Brain microvascular endothelial cell (primary cell): ENCODE results near the gene AGPAT2.

ENCODE experiments used
- DNase-seq: peaks from one replicate; pipeline ENCODE4 v3.0.0-alpha.2; 2020
- H3K27ac ChIP-seq: fragments of 250-450 bp; sonication (Bioruptor Pico); 2 replicates; pipeline ENCODE4 v1.5.1; 2020; ENCODE audit warnings: mild to moderate bottlenecking, moderate library complexity
- H3K27me3 ChIP-seq: fragments of 250-450 bp; sonication (Bioruptor Pico); replicated peaks from 2 replicates; pipeline ENCODE4 v1.5.1; 2020; ENCODE audit warnings: mild to moderate bottlenecking
- H3K36me3 ChIP-seq: fragments of 250-450 bp; sonication (Bioruptor Pico); replicated peaks from 2 replicates; pipeline ENCODE4 v1.5.1; 2020; ENCODE audit warnings: mild to moderate bottlenecking
- H3K4me3 ChIP-seq: 2 replicates; pipeline ENCODE4 v1.5.1; 2011; ENCODE audit warnings: low read depth, mild to moderate bottlenecking, control low read depth, low read length, moderate library complexity
- CTCF ChIP-seq: IDR thresholded peaks from 2 replicates; pipeline ENCODE4 v1.5.1; 2011; ENCODE audit warnings: low read depth, mild to moderate bottlenecking, moderate library complexity, low read length, control low read depth, inconsistent platforms; ENCODE audit errors: missing control alignments
- in situ Hi-C: cut with HindIII; loops from 2 replicates; pipeline ENCODE4 v1.10.0; 2017; ENCODE audit warnings: low sequenced_read_pairs, low pct_ligation_motif_present

The AGPAT2 gene

GRCh38 chr9:136648751-136649150 lies 38.5 kb downstream of the AGPAT2 start:
- no peaks in the 10 kb centered on the region for H3K36me3 ChIP-seq
- no peak for DNase-seq
- in situ Hi-C loops = no loop called here
- H3K4me3 ChIP-seq = no peak overlapping the region
- H3K27ac ChIP-seq = no peak overlapping the region
- no peak for TF ChIP-seq CTCF
- no peaks in the 10 kb centered on the region for H3K27me3 ChIP-seq

DNA sequence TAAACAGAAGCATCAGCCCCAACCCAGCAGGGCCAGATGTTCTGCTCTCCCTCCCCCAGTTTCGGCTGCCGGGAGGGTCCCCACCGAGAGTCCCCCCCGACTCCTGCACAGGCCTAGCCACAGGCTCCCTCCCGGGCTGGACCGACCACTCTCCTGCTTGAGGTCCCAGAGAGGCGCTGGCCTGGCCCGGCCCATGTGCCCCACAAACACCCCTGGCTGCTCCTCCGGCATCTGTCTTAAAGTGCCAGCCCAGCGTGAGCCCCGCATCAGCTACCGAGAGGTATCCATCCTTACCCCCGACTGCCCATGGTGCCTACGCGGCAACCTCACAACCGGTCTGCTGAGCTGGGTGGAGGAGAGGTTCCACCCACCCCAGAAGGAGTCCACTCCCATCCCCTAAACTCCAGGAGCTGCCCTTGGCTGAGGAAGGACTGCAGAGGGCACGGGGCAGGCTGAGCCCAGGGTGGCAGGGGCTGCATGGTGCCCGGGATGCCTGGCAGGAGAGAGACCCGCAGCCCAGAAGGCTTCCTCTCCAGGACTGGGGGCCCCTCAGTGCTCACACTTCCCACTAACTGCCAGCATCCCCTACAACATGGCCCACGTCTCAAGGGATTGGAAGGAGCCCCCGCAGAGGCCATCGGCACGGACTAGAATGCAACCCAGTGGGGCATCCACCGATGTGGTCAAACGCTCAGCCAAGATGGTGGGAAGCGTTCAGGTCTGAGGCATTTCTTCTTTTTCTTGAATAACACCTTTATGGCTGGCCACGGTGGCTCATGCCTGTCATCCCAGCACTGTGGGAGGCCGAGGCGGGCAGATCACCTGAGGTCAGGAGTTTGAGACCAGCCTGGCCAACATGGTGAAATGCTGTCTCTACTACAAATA lies 40.2 kb downstream of the AGPAT2 start:
- no peak overlapping the region for H3K27ac ChIP-seq
- no peaks in the 10 kb centered on the region for H3K27me3 ChIP-seq
- in situ Hi-C loops = no loop called here
- no peak overlapping the region for H3K4me3 ChIP-seq
- no peak for TF ChIP-seq CTCF
- no peaks in the 10 kb centered on the region for H3K36me3 ChIP-seq
- DNase-seq = no peak

- no peak overlapping the region for H3K27ac ChIP-seq
Measured at GRCh38 chr9:136645903-136646754, 41.1 kb downstream of the AGPAT2 start.

DNA sequence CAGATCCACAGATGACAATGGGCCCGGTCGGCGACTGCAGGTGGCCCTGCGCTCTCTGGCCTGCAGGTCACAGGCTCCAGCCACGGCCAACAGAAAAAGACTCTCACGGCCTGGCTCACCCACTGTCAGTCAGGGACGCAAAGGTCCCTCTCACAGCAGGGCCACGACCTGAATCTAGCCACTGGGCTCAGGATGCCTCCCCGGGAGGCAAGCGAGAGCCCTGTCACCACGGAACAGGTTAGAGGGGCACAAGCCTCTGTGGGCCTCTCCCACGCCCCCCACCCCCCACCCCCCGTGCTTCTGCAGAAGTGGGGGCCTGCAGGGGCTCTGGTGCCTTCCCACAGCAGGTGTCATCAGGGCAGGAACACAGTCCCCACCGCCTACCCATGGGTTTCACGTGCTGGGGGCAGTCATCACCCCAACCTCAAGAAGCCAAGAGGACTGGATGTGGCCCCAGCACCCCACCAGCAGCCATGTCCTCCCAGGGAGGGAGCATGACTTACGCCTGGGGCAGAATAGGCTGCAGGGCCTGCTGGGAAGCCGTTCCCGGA lies 41.8 kb downstream of the AGPAT2 start:
- no peaks in the 10 kb centered on the region for H3K27me3 ChIP-seq
- H3K36me3 ChIP-seq = no peaks in the 10 kb centered on the region
- in situ Hi-C loops = no loop called here
- no peak for TF ChIP-seq CTCF
- no peak for DNase-seq
- H3K4me3 ChIP-seq = no peak overlapping the region
- H3K27ac ChIP-seq = no peak overlapping the region

More at GRCh38 chr9:136645903-136646754, 41.1 kb downstream of the AGPAT2 start:
- no peaks in the 10 kb centered on the region for H3K36me3 ChIP-seq
- H3K27me3 ChIP-seq = no peaks in the 10 kb centered on the region
- H3K4me3 ChIP-seq = no peak overlapping the region
- in situ Hi-C loops = no loop called here
- no peak for DNase-seq
- no peak for TF ChIP-seq CTCF

DNA sequence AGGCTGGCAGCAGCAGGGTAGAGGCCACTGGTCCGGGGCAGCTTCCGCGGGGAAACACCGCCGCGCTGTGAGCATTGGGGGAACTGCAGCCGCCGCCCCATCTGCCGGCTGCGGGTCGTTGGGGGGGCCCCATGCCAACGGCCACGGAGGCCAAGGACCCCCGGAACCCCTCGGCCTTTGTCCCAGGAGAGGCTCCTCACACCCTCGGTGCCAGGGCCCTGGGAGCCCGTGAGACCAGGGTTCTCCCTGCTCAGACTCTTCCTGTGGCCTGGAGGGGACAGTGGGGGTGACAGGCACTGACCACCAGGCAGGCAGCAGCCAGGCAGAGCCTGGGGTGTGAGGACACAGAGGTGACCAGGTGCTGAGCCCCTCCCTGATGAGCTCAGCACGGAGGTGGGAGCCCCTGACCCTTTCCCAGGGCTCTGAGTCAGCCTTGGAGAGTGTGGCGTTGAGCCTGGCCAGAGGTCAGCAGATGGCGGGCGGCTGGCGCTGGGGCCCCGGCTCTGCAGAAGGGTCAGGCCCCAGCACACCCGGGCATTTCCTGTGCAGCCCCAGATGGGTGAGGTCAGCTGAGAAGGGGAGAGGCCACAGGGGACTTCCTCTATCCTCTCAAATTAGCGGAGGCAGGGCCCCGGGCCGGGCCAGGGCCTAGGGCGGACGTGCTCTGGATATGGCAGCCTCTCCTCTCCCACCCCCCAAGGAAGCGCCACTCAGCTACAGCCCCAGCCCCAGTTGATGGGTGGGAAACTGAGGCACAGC lies 42.5 kb downstream of the AGPAT2 start:
- Histone ChIP-seq H3K36me3 (no peaks in the 10 kb centered on the region), H3K4me3 (no peak overlapping the region), H3K27me3 (no peaks in the 10 kb centered on the region), H3K27ac (no peak overlapping the region)
- DNase-seq = no peak
- in situ Hi-C loops = loop anchor here (5.0 kb wide), 1 partner anchor 157 kb away; no protein-coding TSS in a partner anchor
- peak; percentile 87 for TF ChIP-seq CTCF
